HUDEP-2 (cell line): ENCODE data around the gene GPR42.
A peak's percentile ranks its signal among the peaks of the same experiment; 100 is the strongest.
"Not testable (repeated sequence)": the region's sequence is repeated elsewhere in the genome, so short reads cannot be mapped to it uniquely, and the experiment has no call there.

Experiments
- DNase-seq, 76 experiments: peaks; one replicate each; lab custom pipeline; 2025; ENCODE audit not compliant: unreplicated experiment in 76 of 76; lab: John Stamatoyannopoulos, UW

The GPR42 gene

DNA sequence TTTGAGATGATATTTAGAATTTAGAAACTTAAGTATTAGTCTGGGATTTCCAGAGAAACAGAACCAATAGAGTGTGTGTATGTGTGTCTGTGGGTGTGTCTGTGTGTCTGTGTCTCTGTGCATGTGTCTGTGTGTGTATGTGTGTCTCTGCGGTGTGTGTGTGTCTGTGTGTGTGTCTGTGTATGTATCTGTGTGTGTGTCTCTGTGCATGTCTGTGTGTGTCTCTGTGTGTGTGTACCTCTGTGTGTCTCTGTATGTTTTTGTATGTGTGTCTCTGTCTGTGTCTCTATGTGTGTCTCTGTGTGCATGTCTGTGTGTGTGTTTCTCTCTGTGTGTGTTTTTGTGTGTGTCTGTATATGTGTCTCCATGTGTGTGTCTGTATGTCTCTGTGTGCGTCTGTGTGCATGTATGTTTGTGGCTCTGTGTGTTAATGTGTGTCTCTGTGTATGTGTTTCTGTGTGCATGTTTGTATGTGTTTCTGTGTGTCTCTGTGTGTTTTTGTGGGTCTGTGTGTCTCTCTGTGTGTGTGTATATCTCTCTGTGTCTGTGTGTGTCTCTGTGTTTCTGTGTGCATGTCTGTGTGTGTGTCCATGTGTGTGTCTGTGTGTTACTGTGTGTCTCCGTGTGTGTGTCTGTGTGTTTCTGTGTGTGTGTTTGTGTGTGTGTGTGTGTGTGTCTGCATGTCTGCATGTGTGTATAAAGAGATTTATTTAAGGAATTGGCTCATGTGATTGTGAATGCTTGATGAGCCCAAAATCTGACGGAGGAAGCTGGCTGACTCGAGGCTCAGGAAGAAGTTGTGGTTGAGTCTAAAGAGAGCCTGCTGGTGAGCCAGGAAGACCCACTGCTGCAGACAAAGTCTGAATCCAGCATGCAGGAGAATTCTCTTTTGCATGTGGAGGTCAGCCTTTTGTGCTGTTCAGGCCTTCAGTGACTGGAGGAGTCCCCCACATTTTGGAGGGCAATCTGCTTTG is 22.2 kb downstream of the GPR42 start:
- DNase-seq, result no peak

DNA sequence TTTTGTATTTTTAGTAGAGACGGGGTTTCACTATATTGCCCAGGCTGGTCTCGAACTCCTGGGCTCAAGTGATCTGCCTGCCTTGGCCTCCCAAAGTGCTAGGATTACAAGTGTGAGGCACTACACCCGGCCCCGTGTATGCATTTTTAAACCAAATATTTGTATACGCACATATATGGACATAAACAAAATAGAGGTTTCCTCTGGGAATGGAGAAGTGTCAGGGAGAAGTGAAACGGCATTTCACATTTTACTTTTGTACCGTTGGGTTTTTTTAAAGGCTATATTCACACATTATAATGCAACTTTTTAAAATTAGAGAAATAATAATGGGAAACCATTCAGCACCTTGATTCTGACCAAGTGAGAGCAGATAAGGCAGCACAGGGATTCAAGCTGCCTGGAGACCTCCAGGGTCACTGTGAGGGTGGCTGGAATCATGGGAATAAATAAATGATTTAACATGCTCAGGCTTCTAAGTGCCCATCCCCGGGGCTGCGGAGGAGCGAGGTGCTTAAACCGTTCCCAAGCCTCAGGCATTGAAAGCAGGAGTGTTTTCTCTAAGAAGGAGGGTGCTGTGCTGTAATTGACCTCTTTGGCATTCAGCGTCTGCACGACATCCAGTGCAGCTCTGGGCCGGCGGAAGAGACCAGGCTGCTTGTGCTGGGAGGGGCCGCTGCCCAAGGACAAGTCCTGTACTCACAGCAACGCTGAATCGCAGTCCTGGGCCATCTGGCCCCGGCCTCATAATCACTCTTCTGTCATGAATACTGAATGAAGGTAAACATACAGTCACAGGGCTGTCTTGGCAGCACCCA is 24.7 kb downstream of the GPR42 start:
- DNase-seq, result no peak

DNA sequence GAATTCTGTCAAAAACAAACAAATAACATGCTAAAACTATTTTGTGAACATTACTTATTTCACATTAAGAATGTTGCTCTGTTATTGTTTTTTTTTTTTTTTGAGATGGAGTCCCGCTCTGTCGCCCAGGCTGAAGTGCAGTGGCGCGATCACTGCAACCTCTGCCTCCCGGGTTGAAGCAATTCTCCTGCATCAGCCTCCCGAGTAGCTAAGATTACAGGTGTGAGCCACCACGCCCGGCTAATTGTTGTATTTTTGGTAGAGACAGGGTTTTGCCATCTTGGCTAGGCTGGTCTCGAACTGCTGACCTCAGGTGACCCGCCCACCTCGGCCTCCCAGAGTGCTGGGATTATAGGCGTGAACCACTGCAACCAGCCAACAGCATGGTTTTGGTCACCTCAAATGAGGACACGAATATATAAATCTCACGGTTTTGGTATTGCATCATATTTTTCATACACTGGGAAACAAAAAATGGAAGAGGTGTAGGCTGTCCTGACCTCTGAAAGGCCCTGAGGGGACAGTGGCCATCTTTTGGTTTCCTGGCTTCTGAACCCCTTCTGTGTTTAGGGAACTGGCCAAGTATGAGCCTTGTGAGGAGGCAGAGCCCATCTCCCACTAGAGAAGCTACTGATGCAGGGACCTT is 25.5 kb downstream of the GPR42 start:
- no peak for DNase-seq

DNA sequence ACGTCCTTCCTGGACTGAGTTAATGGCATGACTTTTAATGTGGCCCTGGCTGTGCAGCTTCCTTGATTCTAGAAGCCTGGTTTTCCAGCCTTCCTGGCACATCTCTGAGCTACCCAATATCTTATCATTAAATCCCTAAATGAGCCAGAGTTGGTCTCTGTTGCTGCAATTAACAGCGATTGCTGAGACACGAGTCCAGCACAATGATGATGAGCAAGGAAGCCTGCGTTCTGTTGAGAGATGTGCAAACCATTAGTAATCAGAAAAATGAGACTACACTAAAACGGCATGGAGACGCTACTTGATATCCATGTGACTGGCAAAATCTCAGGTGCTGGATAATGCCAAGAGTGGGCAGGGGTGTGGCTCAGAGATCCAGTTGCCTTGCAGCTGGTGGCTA is 26.2 kb downstream of the GPR42 start:
- DNase-seq, result no peak

DNA sequence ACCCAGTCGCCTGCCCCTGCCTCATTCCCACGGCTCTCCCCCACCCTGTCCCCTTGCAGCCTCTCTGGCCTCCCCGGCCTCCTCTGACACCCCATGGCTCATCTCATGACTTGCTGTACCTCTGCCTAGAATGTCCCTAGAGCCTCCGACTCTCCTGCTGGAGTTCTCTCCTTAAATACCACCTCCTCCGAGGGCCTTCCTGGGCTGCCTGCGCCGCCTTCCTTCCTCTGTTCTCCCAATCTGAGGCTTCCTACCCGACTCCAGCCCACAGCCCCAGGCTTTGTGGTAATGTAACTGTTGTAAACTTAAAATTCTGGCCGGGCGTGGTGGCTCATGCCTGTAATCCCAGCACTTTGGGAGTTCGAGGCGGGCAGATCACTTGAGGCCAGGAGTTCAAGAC is 27.7 kb downstream of the GPR42 start:
- DNase-seq, result no peak

DNA sequence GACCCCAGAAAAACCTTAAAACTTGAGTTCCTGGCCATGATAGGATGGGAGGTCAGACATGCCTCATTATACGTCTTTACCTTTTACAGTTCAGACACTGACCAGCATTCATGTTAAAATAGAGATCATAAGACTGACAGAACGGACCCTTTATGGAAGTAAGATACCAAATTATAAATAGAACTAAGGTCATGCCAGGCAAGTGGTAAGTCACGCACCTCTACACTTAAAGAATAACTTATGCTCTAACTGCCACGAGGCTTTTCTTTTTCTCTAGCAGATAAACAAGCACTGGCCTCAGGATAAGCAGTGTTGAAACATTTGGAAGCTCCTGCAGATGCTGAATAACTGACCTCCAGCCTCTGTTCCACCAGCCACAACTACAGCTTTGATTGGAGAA is 28.4 kb downstream of the GPR42 start:
- no peak for DNase-seq

DNA sequence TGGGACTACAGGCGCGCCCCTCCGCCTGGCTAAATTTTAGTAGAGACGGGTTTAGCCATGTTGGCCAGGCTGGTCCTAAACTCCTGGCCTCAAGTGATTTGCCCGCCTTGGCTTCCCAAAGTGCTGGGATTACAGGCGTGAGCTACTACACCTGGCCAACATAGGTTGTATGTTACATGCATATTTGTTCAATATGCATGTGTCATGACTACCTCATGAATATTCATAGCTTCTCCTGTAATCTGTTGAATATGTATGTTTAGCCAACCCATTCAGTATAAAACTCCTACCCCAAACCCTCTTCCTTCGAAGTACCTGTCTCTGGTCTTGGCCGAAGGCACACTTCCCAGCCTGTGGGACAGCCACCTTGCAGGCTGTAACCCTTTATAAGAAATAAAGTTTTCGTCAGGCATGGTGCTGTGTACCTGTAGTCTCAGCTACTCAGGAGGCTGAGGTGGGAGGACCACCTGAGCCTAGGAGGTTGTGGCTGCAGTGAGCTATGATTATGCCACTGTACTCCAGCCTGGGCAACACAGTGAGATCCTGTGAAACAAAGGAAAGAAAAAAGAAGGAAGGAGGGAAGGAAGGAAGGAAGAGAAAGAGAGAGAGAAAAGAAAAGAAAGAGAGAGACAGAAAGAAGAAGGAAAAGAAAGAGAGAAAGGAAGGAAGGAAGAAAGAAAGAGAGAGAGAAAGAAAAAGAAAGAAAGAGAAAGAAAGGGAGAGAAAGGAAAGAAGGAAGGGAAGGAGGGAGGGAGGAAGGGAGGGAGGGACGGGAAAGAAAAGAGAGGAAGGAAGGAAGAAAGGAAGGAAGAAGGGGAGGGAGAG is 29.3 kb downstream of the GPR42 start:
- no peak for DNase-seq

DNA sequence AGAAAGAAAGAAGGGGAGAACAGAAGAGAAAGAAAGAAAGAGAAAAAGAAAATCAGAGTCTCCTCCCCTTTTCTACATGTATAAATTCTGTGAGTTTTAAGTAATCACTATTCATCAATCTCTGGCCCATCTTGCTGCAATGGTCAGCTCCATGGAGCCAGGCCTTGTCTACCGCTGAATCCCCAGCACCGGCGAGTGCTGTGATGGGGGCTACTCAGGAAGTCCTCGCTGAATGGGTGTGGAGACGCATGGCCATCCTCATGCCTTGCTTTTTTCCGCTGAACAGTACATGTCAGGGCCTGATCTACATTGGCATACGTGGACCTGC is 29.9 kb downstream of the GPR42 start:
- DNase-seq, result no peak

DNA sequence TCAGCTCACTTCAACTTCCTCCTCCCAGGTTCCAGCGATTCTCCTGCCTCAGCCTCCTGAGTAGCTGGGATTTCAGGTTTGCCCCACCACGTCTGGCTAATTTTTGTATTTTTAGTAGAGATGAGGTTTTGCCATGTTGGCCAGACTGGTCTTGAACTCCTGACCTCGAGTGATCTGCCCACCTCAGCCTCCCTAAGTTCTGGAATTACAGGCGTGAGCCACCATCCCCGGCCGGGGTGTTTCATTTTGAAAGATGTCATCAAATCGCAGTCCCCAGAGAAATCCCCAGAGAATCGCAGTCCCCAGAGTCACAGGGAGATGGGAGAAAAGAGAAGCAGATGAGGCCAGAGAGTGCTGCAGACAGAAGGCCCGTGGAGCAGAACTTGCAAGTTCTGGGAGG is 30.5 kb downstream of the GPR42 start:
- not testable (repeated sequence) for DNase-seq

DNA sequence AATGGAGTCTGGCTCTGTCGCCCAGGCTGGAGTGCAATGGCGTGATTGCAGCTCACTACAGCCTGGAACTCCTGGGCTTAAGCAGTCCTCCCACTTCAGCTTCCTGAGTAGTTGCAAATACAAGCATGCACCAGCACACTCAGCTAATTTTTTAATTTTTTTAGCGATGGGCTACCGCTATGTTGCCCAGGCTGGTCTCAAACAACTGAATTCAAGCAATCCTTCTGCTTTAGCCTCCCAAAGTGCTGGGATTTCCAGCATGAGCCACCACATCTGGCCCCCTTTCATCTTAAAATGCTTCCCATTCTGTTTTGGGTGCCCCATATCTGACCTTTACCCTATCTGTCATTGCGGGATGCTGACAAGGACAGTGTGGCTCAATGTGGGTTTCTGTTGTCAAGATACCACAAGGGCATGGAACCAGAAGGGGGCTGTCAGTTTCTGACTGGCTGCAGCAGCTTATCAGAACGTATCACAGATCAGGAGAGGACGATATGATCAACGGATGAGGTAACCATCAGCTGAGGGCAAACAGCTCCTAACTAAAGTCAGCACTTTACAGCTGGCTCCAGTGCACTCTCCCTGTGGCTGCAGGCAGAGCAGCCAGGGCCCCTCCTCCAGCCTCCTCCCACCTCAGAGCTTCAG is 32.4 kb downstream of the GPR42 start:
- peak in 61 of 76 experiments; percentile 21 to 84 (median 52) for DNase-seq

DNA sequence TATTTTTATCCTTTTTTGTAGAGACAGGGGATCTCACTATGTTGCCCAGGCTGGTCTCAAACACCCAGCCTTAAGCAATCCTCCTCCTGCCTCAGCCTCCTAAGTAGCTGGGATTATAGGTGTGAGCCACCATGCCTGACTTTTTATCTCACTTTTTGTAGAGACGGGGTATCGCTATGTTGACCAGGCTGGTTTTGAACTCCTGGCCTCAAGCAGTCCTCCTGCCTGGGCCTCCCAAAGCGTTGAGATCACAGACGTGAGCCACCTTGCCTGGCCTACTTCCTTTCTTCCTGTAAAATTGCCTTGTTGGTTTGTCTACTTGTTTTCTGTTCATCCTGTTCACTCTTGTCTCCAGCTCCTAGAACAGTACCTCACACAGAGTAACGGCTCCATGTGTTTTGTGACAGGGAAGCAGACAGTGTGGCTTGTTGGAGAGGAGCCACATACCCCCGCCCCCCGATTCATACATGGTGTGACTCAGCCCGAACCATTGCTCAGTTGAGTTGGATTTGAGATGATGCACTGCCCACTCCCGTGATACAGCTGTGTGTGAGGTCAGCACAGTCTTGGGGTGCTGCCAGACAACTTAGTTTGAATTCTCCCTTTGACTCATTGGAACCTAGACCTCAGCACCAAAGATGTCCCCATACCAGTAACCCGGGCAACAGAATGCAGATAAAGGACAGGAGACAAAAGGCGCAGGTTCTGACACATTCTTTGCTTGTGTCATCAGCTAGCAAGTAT is 34.2 kb downstream of the GPR42 start:
- peak in 42 of 76 experiments; percentile 17 to 76 (median 40) for DNase-seq

DNA sequence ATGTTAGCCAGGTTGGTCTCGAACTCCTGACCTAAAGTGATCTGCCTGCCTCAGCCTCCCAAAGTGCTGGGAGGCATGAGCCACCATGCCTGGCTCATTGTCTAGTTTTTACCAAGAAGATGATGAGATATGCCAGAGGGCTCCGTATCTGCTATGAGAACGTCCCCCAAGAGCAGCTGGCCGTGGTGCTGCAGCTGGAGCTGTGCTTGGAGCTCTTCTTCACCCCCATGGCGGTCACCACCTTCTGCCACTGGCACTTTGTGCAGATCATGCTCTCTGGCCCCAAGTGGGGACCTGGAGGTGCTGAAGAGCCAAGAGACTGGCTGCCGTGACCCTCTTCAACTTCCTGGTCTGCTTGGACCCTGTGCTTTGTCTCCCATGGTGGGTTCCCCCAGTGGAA is 36.8 kb downstream of the GPR42 start:
- peak in 1 of 76 experiments; percentile 13 for DNase-seq

DNA sequence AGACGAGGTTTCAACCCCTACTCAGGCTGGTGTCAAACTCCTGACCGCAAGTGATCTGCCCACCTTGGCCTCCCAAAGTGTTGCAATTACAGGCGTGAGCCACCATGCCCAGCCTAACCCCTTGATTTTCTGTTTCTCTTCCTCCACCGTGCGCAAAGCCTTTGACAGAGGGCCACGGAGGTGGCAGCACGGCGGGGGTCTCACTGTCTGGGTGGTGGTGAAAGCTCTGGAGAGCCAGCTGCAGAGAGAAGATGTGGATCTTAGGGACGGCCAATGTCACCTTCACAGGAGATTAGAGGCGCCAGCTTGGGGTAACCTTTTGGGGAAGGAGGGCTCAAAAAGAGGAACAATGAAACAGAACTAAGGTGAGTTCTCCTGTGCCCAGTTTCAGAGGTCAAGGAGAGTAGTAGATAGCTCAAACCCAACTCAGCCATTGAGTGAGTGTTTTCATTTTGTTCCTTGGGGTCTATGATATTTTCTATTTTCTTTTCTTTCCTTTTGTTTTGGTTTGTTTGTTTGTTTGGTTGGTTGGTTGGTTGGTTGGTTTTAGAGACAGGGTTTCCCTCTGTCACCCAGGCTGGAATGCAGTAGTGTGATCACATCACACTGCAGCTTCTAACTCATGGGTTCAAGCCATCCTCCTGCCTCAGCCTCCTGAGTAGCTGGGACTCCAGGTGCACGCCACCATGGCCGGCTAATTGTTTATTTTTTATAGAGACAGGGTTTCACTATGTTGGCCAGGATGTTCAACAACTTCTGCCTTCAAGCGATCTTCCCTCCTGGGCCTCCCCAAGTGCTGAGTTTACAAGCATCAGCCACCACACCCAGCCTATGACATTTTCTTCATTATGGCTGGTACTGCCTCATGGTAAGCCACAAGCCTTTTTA is 37.7 kb downstream of the GPR42 start:
- DNase-seq, result peak in 6 of 76 experiments; percentile 8 to 50 (median 16)

DNA sequence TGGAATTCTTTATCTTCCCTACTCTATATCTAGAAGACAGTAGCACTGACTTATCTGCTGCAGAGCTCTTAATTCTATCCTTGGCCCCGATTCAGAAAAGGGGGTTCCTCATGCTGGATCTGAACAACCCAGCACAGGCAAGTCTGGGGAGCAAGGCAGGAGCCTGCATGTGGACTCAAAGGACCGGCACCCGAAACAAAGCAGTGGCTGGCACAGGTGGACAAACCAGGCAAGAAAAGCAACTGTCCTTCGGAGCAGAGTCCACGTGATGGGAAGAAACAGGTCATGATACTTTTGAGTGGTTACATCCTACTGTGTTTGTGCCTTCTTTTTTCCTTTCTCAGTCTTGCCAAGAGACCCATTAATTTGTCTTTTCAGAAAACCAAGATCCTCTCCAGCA is 38.3 kb downstream of the GPR42 start:
- peak in 5 of 76 experiments; percentile 14 to 50 (median 29) for DNase-seq

DNA sequence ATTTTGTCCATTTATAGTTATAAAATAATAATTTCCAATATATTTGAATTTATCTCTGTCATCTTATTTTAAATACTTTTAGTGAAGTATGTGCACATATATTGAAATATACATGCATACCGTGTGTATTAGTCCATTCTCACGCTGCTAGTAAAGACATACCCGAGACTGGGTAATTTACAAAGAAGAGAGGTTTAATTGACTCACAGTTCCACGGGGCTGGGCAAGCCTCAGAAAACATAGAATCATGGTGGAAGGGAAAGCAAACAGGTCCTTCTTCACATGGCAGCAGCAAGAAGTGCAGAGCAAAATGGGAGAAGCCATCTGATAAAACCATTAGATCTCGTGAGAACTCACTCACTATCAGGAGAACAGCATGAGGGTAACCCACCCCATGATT is 39.6 kb downstream of the GPR42 start:
- DNase-seq, result no peak

DNA sequence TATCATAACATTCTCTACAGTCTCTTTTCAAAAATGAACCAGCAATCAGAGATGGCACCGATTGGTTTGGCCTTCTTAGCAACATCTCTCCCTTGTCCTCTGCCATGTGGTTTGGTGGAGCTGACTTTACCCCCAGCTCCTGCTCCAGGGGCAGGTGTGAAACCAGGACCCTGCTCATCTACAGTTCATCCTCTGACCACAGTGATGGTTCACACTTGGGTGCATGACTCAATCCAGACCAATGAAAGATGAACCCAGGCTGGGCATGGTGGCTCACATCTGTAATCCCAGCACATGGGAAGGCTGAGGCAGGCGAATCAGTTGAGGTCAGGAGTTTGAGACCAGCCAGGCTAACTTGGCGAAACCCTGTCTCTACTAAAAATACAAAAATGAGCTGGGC is 43.6 kb downstream of the GPR42 start:
- DNase-seq, result no peak

DNA sequence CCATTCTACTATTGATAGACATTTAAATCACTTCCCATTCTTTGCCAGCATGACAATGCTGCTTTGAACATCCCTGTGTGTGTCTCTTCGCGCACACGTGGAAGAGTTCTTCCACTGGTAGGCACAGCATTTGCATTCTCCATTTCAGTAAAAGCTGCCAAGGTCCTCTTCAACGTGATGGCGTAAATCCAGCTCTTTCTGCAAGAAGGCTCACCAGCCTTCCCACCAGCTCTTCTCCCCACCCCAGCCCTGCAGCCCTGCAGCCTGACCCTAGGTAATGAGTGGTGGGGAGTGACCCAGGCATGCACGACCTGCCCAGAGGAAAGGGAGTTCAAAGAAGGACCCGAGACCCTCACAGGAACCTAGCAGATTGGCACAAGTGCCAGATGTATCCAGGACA is 45.5 kb downstream of the GPR42 start:
- DNase-seq, result no peak

DNA sequence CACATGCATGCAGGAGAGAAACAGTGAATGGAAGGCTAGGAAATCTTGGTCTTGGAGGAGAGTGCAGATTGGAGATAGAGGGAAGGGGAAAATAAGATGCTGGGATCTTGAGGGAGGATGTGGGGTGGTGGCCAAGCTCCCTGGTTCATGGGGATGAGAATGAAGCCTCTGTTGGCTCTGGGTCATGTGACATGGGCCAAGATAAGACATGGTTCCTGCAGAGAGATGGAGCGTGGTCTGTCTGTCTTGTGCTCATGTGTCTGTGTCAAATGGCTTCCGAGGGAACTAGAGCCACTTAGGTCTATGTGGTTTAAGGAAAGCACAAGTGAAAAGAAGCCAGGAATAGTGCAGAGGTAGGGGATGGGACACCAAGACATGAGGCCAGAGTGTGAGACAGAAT is 46.4 kb downstream of the GPR42 start:
- DNase-seq, result no peak
